OCI-LY7 (cell line): ENCODE data around the gene GLA. TPM values are rescaled to one million over a fixed set of nuclear protein-coding genes. Genes with fewer than 3 reads are reported as not detected.

Source experiments
- BruUV-seq: library from RNA; stranded (reverse); fragments of 400-500 nt; replicated peaks from 2 replicates; lab custom pipeline; 2021; lab: Mats Ljungman, UMichigan
- CTCF ChIA-PET: fragments of 300-600 bp; sonication (Branson Sonifier 250); formaldehyde crosslinking; loops from one replicate; lab custom pipeline; 2022; ENCODE audit warnings: antibody characterized with exemption; ENCODE audit not compliant: unreplicated experiment; lab: Charles Lee
- POLR2A ChIA-PET: fragments of 300-600 bp; sonication (Branson Sonifier 250); formaldehyde crosslinking; loops from one replicate; lab custom pipeline; 2022; ENCODE audit warnings: antibody characterized with exemption; lab: Charles Lee
- DNase-seq: peaks from one replicate; pipeline ENCODE4 v3.0.0-alpha.2; 2015; ENCODE audit warnings: low spot score
- H2AFZ ChIP-seq: fragments of 200-600 bp; sonication (generic), shearing (Covaris generic); 2 replicates; pipeline ENCODE4 v1.6.1; 2014; ENCODE audit warnings: mild to moderate bottlenecking, antibody characterized with exemption, low read length, moderate library complexity
- H3K27ac ChIP-seq: fragments of 200-600 bp; sonication (generic); 2 replicates; pipeline ENCODE4 v1.5.1; 2014; ENCODE audit warnings: mixed run types, low read depth, mild to moderate bottlenecking, moderate library complexity, low read length, inconsistent platforms; ENCODE audit not compliant: poor library complexity, severe bottlenecking
- H3K36me3 ChIP-seq: fragments of 200-600 bp; sonication (generic); 2 replicates; pipeline ENCODE4 v1.6.1; 2014; ENCODE audit warnings: mild to moderate bottlenecking, antibody characterized with exemption, low read length, moderate library complexity, mixed read lengths; ENCODE audit not compliant: insufficient read depth
- H3K4me1 ChIP-seq: fragments of 200-600 bp; sonication (generic); 2 replicates; pipeline ENCODE4 v1.5.1; 2014; ENCODE audit warnings: mild to moderate bottlenecking, low read length; ENCODE audit not compliant: insufficient read depth, poor library complexity, severe bottlenecking
- H3K4me2 ChIP-seq: fragments of 200-600 bp; sonication (generic); 2 replicates; pipeline ENCODE4 v1.6.1; 2014; ENCODE audit warnings: mild to moderate bottlenecking, low read length
- H3K4me3 ChIP-seq: fragments of 200-600 bp; sonication (generic); 2 replicates; pipeline ENCODE4 v1.5.1; 2014; ENCODE audit warnings: mild to moderate bottlenecking, low read depth, low read length; ENCODE audit not compliant: poor library complexity, severe bottlenecking
- H3K79me2 ChIP-seq: fragments of 200-600 bp; sonication (generic); 2 replicates; pipeline ENCODE4 v1.6.1; 2016; ENCODE audit warnings: low read depth, mild to moderate bottlenecking, low read length, moderate library complexity, mixed read lengths; ENCODE audit not compliant: insufficient read depth
- H3K9me2 ChIP-seq: fragments of 200-600 bp; sonication (generic); 2 replicates; pipeline ENCODE4 v1.6.1; 2016; ENCODE audit warnings: mild to moderate bottlenecking, low read length, mixed read lengths; ENCODE audit not compliant: insufficient read depth
- H3K9me3 ChIP-seq: fragments of 200-600 bp; sonication (generic); 2 replicates; pipeline ENCODE4 v1.6.1; 2014; ENCODE audit warnings: mild to moderate bottlenecking, mixed run types, low read length, mixed read lengths
- H4K20me1 ChIP-seq: fragments of 200-600 bp; sonication (generic); 2 replicates; pipeline ENCODE4 v1.6.1; 2014; ENCODE audit warnings: mild to moderate bottlenecking, antibody characterized with exemption, low read length, moderate library complexity, mixed read lengths; ENCODE audit not compliant: insufficient read depth
- EZH2phosphoT487 ChIP-seq: fragments of 200-600 bp; sonication (generic); IDR thresholded peaks from 2 replicates; pipeline ENCODE4 v1.6.1; 2018; ENCODE audit warnings: low read depth, borderline replicate concordance, mild to moderate bottlenecking, mixed run types, antibody characterized with exemption, low read length, moderate library complexity, mixed read lengths
- intact Hi-C: fragments of 100-400 bp; cut with micrococcal nuclease; formaldehyde crosslinking; loops from one replicate; pipeline ENCODE4 v1.10.0; 2022; ENCODE audit not compliant: unreplicated experiment
- total RNA-seq, 2 experiments: library from RNA; depleted of rRNA in 1 of 2; stranded (reverse); fragments of >200 nt in 1 of 2; shearing (Covaris generic) in 1 of 2; gene quantifications; 2 replicates each; pipeline ENCODE4 v1.2.3, GENCODE V29; 2014 to 2022
- TF ChIP-seq, protein P1 (sequence below): fragments of 200-600 bp; sonication (generic); conservative IDR thresholded peaks from 2 replicates; pipeline ENCODE4 v1.5.1; 2014; ENCODE audit warnings: mild to moderate bottlenecking, antibody characterized with exemption, low read length, moderate library complexity, mixed read lengths

GLA gene
- total RNA-seq, 2 experiments from 2014 or later: 48.7 to 51.1 TPM

DNA sequence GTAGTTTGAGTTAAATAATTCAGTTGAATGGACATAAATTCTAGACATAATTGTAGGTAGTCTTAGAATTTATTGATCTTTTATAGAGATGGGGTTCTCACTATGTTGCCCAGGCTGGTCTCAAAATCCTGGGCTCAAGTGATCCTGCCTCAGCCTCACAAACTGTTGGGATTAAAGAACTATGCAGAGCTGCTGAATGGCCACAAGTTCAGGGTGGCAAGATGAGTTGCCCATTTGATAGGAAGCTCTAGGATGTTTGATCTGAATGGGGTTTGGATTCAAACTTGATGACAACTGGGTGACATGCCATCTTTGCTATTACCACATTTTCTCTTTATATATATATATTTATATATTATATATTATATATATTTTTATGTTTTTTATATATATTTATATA is 13.4 kb downstream of the GLA start:
- POLR2A ChIA-PET: interaction anchor here (1.2 to 2.3 kb wide), 3 partner anchors 9 to 19 kb away, joined by 4 to 6 read pairs (median 6); no protein-coding TSS in a partner anchor
- Histone ChIP-seq H3K4me3 (peak overlapping the region; percentile 98), H4K20me1 (no peaks in the 10 kb centered on the region), H3K79me2 (peaks cover 33% of the 10 kb centered on the region), H2AFZ (no peak overlapping the region), H3K4me1 (peaks cover 39% of the 10 kb centered on the region), H3K9me2 (no peaks in the 10 kb centered on the region), H3K9me3 (no peaks in the 10 kb centered on the region), H3K4me2 (peak overlapping the region; percentile 83), H3K36me3 (peaks cover 75% of the 10 kb centered on the region), H3K27ac (peak overlapping the region; percentile 88)
- no peak for DNase-seq
- CTCF ChIA-PET: no interaction called here
- intact Hi-C loops: no loop called here
- no peak for TF ChIP-seq EZH2phosphoT487
- TF ChIP-seq, protein P1, sequence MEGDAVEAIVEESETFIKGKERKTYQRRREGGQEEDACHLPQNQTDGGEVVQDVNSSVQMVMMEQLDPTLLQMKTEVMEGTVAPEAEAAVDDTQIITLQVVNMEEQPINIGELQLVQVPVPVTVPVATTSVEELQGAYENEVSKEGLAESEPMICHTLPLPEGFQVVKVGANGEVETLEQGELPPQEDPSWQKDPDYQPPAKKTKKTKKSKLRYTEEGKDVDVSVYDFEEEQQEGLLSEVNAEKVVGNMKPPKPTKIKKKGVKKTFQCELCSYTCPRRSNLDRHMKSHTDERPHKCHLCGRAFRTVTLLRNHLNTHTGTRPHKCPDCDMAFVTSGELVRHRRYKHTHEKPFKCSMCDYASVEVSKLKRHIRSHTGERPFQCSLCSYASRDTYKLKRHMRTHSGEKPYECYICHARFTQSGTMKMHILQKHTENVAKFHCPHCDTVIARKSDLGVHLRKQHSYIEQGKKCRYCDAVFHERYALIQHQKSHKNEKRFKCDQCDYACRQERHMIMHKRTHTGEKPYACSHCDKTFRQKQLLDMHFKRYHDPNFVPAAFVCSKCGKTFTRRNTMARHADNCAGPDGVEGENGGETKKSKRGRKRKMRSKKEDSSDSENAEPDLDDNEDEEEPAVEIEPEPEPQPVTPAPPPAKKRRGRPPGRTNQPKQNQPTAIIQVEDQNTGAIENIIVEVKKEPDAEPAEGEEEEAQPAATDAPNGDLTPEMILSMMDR: no peak
- no TSS peak for BruUV-seq

DNA sequence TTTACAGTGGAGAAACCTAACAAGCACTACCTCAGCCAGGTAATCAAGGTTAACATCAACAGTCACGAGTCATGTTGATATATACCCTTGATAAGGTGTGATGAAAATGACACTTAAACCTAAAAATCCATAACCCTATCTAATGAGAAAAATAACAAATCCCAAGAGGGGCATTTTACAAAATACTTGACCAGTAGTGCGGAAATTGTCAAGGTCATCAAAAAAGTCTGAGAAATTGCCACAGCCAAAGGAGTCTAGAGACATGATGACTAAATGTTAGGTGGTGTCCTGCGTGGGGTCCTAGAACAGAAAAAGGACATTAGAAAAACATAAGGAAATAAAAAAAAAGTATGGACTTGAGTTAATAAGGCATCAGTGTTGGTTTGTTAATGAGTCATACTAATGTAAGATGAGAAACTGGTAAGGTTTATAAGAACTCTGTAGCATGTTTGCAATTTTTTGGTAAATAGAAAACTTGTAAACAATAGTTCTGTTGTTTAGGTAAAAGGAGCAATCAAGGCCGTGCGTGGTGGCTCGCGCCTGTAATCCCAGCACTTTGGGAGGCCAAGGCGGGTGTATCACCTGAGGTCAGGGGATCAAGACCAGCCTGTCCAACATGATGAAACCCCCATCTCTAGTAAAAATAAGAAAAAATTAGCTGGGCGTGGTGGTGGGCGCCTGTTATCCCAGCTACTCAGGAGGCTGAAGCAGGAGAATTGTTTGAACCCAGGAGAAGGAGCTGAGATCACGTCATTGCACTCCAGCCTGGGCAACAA is 14.0 kb downstream of the GLA start:
- Histone ChIP-seq H2AFZ (no peak overlapping the region), H3K9me2 (no peaks in the 10 kb centered on the region), H3K4me2 (peak overlapping the region; percentile 83), H3K79me2 (peaks cover 33% of the 10 kb centered on the region), H3K36me3 (peaks cover 69% of the 10 kb centered on the region), H3K9me3 (no peaks in the 10 kb centered on the region), H3K4me3 (peak overlapping the region; percentile 98), H3K4me1 (peaks cover 46% of the 10 kb centered on the region), H3K27ac (peak overlapping the region; percentile 88), H4K20me1 (no peaks in the 10 kb centered on the region)
- ChIA-PET POLR2A (interaction anchor here (0.7 to 2.3 kb wide), 3 partner anchors 9 to 19 kb away, joined by 3 to 6 read pairs (median 6); no protein-coding TSS in a partner anchor), CTCF (no interaction called here)
- TF ChIP-seq, protein P1: no peak
- no peak for TF ChIP-seq EZH2phosphoT487
- no peak for DNase-seq
- intact Hi-C loops: no loop called here
- no TSS peak for BruUV-seq

DNA sequence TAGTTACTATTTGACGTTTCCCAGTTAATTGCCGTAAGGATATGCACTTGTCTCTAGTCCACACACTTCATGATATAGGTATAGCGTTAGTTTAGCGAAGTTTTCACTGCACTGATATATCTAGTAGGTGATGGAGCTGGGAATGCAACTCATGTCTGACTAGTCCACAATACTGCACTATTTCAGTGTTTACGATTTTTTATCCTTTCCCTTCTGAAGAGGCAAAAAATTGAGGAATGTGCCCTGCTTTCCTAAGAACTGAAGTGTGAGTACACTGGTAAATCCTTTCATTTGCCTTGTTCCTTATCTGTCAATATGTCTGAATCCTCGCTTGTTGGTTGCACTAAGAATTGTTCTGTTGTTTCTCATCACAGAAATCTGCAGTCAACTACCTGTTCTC is 15.9 kb downstream of the GLA start:
- intact Hi-C loops: loop anchor here (2.0 kb wide), 2 partner anchors 33 to 43 kb away; partner anchors contain the start of gene TIMM8A
- no peaks in the 10 kb centered on the region for H3K9me3 ChIP-seq
- TF ChIP-seq, protein P1: no peak
- TF ChIP-seq EZH2phosphoT487: no peak
- H2AFZ ChIP-seq: no peak overlapping the region
- peaks cover 62% of the 10 kb centered on the region for H3K4me1 ChIP-seq
- CTCF ChIA-PET: no interaction called here
- H3K79me2 ChIP-seq: peaks cover 33% of the 10 kb centered on the region
- H3K9me2 ChIP-seq: no peaks in the 10 kb centered on the region
- peak overlapping the region; percentile 98 for H3K4me3 ChIP-seq
- POLR2A ChIA-PET: interaction anchor here (1.0 to 1.7 kb wide), 4 partner anchors 8 to 34 kb away, joined by 3 to 13 read pairs (median 4); no protein-coding TSS in a partner anchor
- peak overlapping the region; percentile 83 for H3K4me2 ChIP-seq
- no peaks in the 10 kb centered on the region for H4K20me1 ChIP-seq
- peak overlapping the region; percentile 88 for H3K27ac ChIP-seq
- no TSS peak for BruUV-seq
- DNase-seq: no peak
- peaks cover 56% of the 10 kb centered on the region for H3K36me3 ChIP-seq
